GM21619 (cell line): Measurements from ENCODE around the gene IZUMO1.

ENCODE experiments used
- ATAC-seq: cut with Tn5 transposase; IDR thresholded peaks from one replicate; pipeline ENCODE4 v1.9.1; 2021; ENCODE audit not compliant: unreplicated experiment

The IZUMO1 gene

DNA sequence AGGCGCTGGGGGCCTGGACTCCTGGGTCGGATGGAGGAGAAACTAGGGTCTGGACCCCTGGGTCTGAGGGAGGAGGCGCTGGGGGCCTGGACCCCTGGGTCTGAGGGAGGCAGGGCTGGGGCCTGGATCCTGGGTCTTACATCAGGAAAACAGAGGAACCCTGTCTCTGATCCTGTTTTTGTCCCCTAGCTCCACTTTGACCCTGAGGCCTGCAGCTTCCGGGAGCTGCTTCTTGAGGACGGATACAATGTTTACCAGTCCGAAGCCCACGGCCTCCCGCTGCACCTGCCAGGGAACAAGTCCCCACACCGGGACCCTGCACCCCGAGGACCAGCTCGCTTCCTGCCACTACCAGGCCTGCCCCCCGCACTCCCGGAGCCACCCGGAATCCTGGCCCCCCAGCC, 11.0 kb upstream of the IZUMO1 start:
- no peak for ATAC-seq

DNA sequence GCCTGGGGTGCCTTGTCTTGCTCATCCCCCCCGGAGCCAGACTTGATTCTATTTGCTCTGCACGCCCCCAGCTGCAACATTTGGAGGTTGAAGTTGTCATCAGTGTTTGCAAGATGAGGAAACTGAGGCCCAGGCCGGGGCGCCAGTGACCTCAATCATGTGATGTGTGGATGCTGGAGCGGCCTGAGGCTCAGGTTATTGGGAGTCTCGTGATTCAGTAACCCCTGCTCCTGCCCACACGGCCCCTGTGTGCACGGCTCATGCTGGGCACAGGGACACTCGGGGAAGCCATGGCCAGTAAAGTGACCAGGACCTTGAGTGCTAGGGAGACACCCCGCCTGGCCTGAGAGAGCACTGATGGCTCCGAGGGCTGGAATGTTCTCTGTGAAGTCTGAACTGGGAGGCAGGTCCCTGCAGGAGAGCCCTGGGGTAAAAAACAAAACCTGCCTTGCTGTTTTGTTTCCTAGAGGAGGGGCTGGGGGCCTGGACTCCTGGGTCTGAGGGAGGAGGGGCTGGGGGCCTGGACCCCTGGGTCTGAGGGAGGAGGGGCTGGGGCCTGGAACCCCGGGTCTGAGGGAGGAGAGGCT, 10.5 kb upstream of the IZUMO1 start:
- ATAC-seq = no peak

DNA sequence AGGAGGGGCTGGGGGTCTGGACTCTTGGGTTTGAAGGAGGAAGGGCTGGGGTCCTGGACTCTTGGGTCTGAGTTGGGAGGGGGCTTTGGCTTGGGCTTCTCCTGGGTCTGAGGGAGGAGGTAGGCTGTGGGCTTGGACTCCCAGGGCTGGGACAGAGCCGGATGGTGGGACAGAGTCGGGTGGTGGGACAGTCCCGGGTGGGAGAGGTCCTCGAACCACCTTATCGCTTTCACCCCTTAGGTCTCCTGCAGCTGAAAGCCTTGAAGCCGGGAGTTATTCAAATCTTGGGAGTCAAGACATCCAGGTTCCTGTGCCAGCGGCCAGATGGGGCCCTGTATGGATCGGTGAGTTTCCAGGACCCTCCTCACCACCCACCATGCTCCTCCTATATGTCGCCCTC, 10.0 kb upstream of the IZUMO1 start:
- no peak for ATAC-seq

DNA sequence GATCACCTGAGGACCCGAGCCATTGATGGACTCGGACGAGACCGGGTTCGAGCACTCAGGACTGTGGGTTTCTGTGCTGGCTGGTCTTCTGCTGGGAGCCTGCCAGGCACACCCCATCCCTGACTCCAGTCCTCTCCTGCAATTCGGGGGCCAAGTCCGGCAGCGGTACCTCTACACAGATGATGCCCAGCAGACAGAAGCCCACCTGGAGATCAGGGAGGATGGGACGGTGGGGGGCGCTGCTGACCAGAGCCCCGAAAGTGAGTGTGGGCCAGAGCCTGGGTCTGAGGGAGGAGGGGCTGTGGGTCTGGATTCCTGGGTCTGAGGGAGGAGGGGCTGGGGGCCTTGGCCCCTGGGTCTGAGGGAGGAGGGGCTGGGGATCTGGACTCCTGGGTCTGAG, 9.5 kb upstream of the IZUMO1 start:
- no peak for ATAC-seq

DNA sequence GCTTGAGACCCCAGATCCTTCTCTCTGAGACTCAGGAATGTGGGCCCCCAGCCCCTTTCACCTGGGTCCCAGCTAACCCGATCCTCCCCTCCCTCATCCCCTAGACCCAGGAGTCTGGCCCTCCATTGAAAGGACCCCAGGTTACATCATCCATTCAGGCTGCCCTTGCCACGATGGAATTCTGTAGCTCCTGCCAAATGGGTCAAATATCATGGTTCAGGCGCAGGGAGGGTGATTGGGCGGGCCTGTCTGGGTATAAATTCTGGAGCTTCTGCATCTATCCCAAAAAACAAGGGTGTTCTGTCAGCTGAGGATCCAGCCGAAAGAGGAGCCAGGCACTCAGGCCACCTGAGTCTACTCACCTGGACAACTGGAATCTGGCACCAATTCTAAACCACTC, 9.1 kb upstream of the IZUMO1 start:
- no peak for ATAC-seq

DNA sequence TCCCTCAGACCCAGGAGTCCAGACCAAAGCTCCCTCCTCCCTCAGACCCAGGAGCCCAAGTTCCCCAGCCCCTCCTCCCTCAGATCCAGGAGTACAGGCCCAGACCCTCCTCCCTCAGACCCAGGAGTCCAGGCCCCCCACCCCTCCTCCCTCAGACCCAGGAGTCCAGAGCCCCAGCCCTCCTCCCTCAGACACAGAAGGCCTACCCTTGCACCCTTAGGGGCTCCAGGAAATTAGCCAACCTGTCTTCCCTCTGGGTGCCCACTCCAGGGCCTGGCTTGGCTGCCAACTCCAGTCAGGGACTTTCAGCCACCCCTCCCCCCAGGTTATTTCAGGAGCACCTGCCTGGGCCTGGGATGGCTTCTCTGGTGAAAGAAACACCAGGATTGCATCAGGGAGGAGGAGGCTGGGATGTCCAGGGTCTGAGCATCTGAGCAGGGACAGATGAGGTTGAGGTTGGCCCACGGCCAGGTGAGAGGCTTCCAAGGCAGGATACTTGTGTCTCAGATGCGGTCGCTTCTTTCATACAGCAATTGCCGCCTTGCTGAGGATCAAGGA, 8.5 kb upstream of the IZUMO1 start, which contains the start of gene FGF21:
Gene FGF21, plus strand, starts transcription at position 441 of the 558 bp plus-strand sequence. CDS start 713 bp downstream, outside the sequence.
- no peak for ATAC-seq

DNA sequence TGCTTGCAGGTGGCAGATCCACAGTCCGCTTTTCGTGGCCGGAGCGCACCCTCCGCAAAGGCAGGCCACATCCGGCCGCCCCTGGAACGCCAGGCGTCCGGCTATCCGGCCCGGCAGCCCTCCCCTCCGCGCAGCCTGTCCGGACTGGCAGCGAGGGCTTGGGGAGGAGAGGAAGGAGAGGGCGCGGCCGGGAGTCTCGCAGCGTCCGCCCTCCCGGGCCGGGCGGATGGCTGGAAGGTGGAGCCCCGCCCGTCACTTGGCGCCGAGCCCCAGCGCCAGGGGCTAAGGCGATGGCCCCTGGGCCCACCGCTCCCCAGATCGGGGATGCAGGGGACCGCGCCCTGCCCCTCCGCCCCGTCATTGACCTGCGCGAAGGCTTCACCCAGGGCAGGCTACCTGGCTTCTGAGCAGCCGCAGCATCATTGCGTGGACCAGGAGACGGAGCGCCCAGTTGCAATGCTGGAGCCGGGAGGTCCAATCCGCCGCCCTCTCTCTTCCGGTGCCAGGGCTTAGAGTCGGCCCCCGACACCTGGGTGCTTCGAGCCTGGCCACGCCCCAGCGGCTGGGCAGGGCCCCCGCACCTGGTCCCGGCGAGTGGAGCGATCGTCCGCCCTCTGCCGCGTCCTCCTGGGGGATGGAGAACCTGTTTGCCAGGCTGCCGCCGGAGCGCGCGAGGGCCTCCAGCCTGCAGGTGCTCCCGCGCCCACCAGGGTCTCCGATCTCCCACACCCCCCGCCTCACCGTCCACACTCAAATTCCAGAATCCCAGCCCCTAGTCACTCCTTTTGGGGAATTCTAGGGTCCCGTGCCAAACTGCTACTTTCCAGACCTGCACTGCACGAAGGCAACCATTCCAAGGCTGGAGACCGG, 6.0 kb upstream of the IZUMO1 start, which contains the start of gene FUT1:
Gene FUT1, minus strand, starts transcription at position 146 of the 870 bp plus-strand sequence. CDS start 1,360 bp downstream, outside the sequence.
- ATAC-seq = no peak

DNA sequence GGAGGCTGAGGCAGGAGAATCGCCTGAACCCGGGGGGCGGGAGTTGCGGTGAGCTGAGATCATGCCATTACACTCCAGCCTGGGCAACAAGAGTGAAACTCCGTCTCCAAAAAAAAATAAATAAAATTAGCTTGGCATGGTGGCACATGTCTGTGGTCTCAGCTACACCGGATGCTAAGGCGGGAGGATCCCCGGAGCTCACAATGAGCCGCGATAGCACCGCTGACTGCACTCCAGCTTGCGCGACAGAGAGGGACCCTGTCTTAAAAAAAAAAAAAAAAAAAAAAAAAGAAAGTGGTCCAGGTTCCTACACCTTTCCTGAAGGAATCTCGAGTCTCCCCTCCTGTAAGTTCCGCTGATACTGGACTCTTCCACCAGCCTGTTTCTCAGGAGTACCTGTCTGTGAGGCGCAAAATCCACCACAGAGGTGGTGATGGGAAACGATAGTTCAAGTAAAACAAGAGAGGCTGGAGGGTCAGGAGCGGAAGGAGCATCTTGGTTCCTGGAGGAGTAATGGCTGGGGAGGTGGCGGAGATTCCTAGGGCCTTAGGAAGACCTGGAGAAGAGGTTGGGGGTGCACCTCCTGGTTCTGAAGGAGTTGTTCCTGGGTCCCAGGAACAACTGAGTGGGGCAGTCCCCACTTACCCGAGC, 5.3 kb upstream of the IZUMO1 start:
- no peak for ATAC-seq

DNA sequence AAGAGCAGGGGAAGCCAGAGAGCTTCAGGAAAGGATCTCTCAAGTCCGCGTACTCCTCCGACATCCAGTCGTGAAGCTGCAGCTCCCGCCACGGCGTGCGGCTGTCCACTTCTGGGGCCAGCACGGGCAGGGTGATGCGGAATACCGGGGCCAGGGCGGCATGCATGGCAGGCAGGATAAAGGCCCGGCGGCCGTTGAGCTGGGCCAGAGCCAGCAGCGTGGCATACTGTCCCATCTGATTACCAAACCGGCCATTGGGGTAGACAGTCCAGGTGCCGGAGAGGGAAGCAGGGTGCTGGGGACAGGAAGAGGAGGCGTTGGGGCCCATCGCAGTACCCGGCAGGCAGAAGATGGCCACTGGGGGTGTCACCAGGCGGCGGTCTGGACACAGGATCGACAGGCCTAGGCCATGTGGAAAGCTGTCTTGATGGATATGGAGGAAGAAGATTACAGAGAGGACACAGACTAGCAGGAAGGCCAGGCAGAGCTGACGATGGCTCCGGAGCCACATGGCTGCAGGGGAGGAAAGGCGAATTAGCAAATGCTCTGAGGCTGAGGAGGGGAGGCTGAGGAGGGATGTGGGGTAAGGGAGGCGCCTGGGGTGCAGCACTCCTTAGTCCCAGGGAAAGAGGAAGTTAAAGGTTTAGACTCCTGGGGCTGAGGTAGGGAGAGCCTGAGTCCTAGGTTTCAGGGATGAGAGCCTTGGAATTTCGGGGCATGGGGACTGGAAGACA, 4.2 kb upstream of the IZUMO1 start:
- no peak for ATAC-seq

DNA sequence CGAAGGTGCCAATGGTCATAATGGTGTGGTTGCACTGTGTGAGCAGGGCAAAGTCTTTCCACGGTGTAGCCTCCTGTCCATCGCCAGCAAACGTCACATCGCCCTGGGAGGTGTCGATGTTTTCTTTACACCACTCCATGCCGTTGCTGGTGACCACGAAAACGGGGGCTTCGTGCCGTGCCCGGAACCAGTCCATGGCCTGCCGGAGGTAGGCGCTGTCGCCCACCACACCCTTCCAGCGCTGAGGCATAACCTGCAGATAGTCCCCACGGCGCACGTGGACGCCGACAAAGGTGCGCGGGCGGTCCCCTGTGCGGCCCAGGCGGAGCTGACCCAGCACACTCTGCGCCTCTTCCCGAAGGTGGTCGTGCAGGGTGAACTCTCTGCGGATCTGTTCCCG, 3.6 kb upstream of the IZUMO1 start:
- no peak for ATAC-seq

DNA sequence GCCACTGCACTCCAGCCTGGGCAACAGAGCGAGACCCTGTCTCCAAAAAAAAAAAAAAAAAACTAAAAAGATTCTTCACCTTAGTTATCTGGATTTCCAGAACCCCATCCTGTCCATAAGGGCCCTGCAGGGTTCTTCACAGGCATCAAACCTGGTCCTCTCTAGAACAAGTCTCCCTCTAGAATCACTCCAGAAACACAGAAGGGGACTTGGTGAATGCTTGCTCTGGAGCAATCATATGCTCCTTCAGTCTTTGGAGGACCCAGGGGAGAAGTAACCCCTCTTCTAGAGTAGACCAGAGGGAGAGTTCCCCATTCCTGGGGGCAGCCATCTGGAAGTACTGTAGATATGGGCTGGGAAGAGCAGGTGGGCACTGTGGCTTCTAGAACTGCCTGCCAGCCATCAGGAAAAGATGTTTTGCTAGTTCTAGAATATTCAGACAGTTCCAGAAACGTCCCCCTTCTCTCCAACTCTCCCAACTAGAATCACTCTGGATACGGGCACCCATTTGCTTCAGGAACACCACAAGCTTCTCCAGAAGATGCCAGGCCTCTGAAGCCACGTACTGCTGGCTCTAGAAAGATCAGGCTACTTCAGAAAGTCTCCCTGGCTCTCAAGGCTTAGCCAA, 3.0 kb upstream of the IZUMO1 start:
- ATAC-seq = no peak

DNA sequence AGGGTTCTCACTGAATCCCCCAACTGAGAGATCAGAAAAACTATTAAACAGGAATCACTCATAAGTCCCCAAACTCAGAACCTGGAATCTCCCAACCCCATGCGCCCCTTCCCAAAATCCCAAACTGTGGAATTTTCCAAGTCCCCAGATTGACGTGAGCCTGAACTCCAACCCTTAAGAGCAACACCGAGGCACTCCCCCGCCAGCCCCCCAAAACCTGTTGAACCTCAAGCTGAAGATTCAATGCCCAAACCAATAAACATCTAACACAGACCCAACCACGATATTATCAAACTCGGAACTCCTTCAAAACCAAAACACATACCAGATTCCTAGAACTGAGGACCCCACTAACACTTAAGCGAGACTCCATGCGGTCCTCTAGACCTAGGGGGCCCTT, 599 bp downstream of the IZUMO1 start:
- no peak for ATAC-seq

DNA sequence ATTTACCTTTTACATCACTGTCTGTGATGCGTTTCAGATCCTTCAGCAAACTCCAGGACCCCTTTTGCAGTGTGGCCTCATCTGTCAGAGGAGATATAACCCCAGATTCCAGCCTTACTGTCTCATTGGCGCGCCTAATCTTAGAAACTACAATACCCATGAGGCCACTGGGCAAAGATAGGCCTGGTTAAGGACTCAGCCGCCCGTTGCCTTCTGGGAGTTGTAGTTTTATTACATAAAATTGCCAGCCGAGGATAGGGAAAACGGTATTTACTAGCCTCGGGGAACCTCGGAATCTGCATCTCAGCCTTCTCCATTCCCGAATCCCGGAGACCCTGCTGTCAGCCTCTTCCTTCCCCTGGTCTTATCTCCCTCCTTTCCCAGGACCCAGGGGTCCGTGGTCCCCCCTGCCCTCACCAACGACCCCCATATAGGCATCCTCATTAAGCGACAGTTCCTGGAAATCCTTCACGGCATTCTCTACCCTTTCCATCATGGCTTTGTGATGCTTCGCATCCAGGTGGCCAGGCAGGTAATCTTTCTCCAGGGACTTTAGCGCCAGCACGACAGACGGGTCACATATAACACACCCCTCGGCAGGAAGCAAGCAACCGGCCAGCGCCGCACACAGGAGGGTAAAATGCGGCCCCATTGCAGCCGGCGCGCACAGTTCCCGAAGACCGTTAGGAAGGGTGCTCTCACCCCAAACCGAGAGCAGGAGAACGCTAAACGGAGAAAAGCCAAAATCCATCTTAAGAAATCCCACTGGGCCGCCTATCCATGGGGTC, 1.3 kb downstream of the IZUMO1 start:
- no peak for ATAC-seq

DNA sequence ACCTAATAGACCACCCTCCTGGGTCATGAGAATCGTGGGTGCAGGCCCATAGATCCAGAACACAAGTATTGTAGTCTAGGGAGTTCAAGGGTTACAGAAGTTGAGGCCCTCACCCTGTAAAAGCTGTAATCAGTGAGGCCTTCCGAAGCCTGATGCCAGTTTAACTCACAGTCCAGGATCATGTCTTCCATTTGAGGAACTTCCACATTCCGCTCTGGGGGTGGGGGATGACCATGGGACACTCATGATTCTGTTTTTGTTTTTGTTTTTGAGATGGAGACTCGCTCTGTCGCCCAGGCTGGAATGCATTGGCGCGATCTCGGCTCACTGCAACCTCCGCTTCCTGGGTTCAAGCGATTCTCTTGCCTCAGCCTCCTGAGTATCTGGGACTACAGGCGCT, 4.6 kb downstream of the IZUMO1 start:
- ATAC-seq = no peak

DNA sequence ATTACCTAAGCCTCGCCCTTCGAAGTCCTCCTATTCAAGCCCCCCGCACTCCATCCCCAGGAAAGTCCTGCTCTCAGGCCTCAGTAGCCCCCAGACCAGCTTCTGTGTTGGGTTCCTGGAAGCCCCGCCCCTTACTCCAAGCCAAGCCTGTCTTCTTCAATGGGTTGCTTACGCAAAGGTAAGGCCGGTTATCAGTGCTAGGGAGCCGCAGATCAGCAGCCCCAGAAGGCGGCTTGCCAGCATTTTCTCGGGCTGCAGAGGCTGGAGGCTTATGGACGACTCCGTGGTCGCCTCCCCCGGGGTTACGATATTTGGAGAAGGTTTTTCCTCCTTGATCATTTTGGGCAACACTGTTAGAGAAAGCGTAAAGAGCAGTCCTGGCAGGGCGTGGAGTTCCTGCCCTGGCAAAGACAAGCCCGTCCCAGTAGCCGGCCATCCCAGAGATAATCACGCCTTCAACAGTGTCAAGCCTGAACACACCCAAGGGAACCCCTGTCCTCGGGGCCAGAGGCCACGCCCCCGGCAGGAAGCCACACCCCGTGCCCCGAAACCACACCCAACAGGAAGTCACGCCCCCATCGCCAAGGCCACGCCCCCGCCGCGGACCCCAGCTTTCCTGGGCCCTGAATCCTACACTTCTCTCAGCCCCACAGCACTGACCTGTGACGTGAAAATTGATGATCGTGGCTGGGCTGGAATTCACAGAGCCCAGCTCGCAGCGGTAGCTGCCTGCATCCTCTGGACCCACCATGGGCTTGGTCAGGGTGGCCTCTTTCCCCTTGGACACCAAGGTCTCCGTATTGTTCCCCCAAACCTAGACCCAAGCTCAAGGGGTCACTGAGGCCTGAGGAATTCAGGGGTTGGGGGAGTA, 5.3 kb downstream of the IZUMO1 start:
- ATAC-seq = no peak

DNA sequence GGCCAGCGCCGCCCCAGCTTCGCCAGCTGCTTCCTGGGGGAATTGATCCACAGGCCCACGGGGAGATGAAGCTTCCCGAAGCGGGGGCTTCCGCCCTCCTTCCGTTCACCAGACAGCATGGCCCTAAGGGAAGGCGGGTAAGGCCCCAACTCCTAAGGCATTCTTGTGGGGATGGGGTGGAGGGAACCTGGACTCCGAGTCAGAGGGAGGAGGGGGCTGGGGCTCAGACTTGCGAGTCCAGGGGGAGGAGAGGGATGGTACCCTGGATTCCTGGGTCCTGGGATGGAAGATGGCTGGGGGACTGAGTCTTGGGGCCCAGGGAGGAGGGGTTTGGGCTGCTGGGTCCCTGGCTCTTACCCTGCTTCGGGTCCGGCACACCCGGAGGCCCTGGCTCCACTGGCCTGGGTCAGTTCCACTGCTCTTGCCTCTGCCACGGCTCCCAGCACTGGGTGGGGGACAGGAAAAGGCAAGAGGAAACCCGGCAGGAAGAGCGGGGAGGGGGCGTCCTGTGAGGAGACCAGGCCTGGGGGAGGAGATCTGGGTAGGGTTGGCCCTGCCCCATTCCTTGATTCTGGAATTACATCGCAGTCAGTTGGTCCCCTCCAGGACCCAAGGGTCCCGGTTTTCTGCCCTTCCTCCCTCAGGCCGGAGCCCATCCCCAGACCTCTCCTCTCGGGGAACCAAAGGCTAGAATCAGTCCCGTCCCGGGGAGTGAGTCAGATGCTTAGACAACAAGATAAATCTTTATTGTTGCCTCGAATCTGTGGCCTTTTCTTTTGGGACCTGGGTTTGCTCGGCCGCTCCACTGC, 6.3 kb downstream of the IZUMO1 start, which contains the start of gene RASIP1:
Gene RASIP1, minus strand, starts transcription at position 447 of the 809 bp plus-strand sequence. Its CDS starts 328 bp downstream, at position 119.
- no peak for ATAC-seq

DNA sequence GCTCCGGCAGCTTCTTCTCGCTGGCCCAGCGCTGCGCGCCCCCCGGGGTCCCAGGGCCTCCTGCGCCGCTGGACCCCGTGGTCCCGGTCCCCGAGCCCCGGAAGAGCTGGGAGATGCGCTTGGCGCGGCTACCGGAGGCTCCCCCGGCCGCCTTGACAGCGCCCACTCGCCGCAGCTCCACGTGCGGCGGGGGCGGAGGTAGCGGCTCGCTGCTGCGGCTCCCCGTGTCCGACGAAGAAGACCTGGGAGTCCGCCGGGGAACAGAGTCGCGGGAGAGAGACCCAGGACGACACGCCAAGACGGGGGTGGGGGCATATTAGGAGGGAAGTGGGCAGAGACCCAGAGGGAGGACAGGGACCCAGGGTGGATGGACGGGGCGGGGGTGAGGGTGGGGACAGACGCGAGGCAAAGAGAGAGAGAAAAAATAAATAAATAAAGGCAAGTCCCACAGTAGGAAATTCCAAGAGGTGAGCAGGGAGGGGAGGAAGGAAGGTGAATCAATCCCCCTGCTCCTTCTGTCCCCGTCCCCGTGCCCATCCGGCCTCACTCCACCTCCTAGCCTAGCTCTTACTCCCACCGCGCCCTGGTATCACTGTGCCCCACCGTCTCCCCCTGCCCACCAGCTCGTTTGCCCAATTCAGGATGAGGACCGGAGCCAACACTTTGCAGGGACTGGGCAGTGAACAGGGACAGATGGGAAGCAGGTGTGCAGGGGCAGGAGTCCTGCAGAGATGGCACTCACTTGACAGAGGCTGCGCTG, 7.1 kb downstream of the IZUMO1 start:
- ATAC-seq = no peak
